Measurements from ENCODE around the gene DSCAML1.

DNA sequence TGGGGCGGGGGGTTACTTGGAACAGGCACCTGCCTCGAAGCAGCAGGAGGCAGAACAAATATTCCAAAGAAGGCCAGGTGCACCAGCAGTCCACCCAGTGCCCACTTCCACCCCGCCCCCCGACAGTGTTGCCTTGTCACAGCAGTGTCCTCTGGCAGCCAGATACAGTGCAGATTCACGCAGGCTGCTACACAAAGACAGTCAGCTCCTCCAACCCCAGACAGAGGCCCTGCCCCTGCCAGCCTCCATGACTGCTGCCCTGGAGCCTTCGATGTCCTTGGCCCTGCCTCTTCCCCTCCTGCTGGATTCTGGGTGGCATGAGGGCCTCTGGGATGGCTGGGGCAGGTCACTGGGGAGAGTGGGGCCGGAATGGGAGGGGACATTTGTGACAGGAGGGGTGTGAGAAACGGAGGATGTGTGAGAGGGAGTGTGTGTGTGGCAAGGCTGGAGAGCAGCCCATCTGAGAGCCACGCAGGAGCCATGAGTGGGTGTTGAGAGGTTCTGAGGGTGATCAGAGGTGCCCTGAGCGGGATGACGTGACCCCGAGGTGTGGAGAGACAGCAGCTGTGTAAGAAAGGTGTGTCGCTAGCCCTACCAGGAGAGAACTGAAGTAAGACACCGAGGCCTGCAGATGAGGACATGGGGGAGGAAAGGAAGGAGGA, 295.6 kb downstream of the DSCAML1 start:
- TF ChIP-seq, protein P1, sequence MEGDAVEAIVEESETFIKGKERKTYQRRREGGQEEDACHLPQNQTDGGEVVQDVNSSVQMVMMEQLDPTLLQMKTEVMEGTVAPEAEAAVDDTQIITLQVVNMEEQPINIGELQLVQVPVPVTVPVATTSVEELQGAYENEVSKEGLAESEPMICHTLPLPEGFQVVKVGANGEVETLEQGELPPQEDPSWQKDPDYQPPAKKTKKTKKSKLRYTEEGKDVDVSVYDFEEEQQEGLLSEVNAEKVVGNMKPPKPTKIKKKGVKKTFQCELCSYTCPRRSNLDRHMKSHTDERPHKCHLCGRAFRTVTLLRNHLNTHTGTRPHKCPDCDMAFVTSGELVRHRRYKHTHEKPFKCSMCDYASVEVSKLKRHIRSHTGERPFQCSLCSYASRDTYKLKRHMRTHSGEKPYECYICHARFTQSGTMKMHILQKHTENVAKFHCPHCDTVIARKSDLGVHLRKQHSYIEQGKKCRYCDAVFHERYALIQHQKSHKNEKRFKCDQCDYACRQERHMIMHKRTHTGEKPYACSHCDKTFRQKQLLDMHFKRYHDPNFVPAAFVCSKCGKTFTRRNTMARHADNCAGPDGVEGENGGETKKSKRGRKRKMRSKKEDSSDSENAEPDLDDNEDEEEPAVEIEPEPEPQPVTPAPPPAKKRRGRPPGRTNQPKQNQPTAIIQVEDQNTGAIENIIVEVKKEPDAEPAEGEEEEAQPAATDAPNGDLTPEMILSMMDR (IDR thresholded peaks at IDR 0.05; ENCODE audit: low read depth, low read length): no peak
- TF ChIP-seq EZH2phosphoT487 (IDR thresholded peaks at IDR 0.05; ENCODE audit: low read depth): no peak
